ENCODE results near the gene RPS24. TPM values are rescaled to one million over a fixed set of nuclear protein-coding genes. Genes with fewer than 3 reads are reported as not detected.

RPS24 gene
- total RNA-seq, 1 donor from 2014 or later: 3,291 TPM

DNA sequence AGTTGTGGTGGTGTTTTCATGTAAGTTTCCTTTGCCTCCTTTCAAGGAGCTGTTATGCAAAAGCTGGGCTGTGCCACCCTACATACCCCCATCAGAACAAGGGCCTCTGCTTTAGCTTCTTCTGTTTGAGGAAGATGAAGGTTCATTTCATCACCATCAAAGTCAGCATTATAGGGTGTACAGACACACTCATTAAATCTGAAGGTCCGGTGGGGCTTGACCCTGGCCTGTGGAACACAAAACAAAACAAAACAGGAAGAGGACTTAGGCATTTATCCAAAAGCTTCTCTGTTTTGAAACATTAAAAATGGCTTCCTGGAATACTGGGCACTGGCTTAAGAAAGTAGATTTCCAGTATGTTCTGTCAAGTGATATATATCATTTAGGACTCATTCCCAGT, 20.1 kb upstream of the RPS24 start:
- TF ChIP-seq POLR2A (IDR thresholded peaks at IDR 0.05): no peak
- TF ChIP-seq POLR2AphosphoS5 (IDR thresholded peaks at IDR 0.05; ENCODE audit: insufficient read depth in 1 of 2, low read depth in 1 of 2): no peak
- no peak overlapping the region for H3K4me3 ChIP-seq
- H3K36me3 ChIP-seq: peaks cover 0 to 92% of the 10 kb centered on the region in 2 donors
- H3K4me1 ChIP-seq: no peaks in the 10 kb centered on the region
- H3K27ac ChIP-seq: no peak overlapping the region
- H3K9me3 ChIP-seq: no peaks in the 10 kb centered on the region
- intact Hi-C loops (cut with DNase I): no loop called here
- H3K27me3 ChIP-seq: no peaks in the 10 kb centered on the region
- DNase-seq (ENCODE audit: extremely low spot score in 2 of 2): no peak

DNA sequence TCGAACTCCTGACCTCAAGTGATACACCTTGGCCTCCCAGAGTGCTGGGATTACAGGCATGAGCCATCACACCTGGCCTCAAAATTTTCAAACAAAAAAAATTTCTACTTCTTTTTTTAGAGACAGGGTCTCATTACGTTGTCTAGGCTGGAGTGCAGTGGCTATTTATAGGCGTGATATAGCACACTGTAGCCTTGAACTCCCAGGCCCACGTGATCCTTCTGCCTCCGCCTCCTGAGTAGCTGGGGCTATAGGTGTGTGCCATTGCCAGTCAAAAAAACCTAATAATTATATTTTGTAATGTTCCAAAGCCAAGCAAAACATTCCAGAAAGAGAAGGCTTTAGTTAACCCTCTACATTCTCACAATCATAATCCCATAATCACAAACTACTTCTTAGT, 18.1 kb upstream of the RPS24 start:
- H3K4me3 ChIP-seq: no peak overlapping the region
- H3K36me3 ChIP-seq: peaks cover 5 to 96% of the 10 kb centered on the region in 2 donors
- H3K9me3 ChIP-seq: no peaks in the 10 kb centered on the region
- H3K27ac ChIP-seq: no peak overlapping the region
- no peaks in the 10 kb centered on the region for H3K4me1 ChIP-seq
- DNase-seq (ENCODE audit: extremely low spot score in 2 of 2): no peak
- H3K27me3 ChIP-seq: no peaks in the 10 kb centered on the region
- intact Hi-C loops (cut with DNase I): no loop called here
- TF ChIP-seq POLR2A (IDR thresholded peaks at IDR 0.05): no peak
- TF ChIP-seq, protein P1, sequence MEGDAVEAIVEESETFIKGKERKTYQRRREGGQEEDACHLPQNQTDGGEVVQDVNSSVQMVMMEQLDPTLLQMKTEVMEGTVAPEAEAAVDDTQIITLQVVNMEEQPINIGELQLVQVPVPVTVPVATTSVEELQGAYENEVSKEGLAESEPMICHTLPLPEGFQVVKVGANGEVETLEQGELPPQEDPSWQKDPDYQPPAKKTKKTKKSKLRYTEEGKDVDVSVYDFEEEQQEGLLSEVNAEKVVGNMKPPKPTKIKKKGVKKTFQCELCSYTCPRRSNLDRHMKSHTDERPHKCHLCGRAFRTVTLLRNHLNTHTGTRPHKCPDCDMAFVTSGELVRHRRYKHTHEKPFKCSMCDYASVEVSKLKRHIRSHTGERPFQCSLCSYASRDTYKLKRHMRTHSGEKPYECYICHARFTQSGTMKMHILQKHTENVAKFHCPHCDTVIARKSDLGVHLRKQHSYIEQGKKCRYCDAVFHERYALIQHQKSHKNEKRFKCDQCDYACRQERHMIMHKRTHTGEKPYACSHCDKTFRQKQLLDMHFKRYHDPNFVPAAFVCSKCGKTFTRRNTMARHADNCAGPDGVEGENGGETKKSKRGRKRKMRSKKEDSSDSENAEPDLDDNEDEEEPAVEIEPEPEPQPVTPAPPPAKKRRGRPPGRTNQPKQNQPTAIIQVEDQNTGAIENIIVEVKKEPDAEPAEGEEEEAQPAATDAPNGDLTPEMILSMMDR (IDR thresholded peaks at IDR 0.05): no peak
- TF ChIP-seq POLR2AphosphoS5 (IDR thresholded peaks at IDR 0.05; ENCODE audit: insufficient read depth in 1 of 2, low read depth in 1 of 2): no peak

DNA sequence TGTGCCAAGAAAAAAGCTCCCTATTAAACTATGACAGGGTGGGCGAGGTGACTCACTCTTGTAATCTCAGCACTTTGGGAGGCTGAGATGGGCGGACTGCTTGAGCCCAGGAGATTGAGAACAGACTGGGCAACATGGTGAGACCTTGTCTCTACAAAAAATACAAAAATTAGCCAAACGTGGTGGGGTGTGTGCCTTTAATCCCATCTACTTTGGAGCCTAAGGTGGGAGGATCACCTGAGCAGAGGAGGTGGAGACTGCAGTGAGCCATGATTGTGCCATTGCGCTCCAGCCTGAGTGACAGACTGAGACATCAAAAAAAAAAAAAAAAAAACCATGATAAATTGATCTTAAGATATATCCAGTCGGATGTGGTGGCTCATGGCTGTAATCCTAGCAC, 15.8 kb upstream of the RPS24 start:
- TF ChIP-seq POLR2A (IDR thresholded peaks at IDR 0.05) (no peak), POLR2AphosphoS5 (IDR thresholded peaks at IDR 0.05; ENCODE audit: insufficient read depth in 1 of 2, low read depth in 1 of 2) (no peak)
- TF ChIP-seq, protein P1 (IDR thresholded peaks at IDR 0.05): no peak
- Histone ChIP-seq H3K27me3 (no peaks in the 10 kb centered on the region), H3K27ac (no peak overlapping the region), H3K9me3 (no peaks in the 10 kb centered on the region), H3K36me3 (peaks cover 5 to 98% of the 10 kb centered on the region in 2 donors), H3K4me1 (no peaks in the 10 kb centered on the region), H3K4me3 (no peak overlapping the region)
- intact Hi-C loops (cut with DNase I): no loop called here
- DNase-seq (ENCODE audit: extremely low spot score in 2 of 2): no peak

DNA sequence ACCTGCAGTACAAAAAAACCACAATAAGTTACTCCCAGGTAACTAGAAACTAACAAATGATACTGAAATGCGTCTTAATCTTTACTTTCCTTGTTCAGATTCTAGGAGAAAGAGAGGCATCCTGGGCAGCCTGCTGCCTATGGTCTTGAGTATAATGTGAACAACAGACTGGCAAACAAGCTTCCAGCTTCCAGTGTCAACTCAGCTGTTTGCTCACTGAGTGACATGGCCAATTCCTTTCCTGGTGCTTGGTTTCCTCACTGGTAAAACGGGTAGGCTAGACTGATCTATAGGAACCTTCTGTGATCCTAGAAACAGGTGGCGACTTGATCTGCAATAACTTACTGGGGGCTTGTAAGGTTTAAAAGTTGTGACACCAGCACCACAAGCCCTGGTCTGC, 14.4 kb upstream of the RPS24 start:
- Histone ChIP-seq H3K27me3 (no peaks in the 10 kb centered on the region), H3K4me1 (no peaks in the 10 kb centered on the region), H3K4me3 (no peak overlapping the region), H3K9me3 (no peaks in the 10 kb centered on the region), H3K36me3 (peaks cover 8 to 98% of the 10 kb centered on the region in 2 donors), H3K27ac (no peak overlapping the region)
- intact Hi-C loops (cut with DNase I): no loop called here
- TF ChIP-seq POLR2A (IDR thresholded peaks at IDR 0.05) (no peak), POLR2AphosphoS5 (IDR thresholded peaks at IDR 0.05; ENCODE audit: insufficient read depth in 1 of 2, low read depth in 1 of 2) (no peak)
- TF ChIP-seq, protein P1 (IDR thresholded peaks at IDR 0.05): no peak
- no peak for DNase-seq (ENCODE audit: extremely low spot score in 2 of 2)

DNA sequence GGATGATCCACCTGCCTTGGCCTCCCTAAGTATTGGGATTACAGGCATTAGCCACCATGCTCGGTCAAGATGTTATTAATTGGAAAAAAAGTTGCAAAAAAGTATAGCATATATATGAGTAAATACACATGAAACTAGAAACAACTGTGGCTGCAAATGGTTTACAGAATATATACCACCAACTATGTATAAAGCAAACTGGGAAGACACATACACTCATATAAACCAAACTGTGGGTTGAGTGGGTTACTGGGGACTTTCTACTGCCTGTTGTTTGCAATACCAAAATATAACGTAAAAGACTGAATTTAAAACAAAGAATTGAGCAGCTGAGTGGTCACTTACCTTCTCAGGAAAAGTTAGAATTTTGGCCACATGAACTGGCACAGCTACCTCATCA, 12.5 kb upstream of the RPS24 start:
- Histone ChIP-seq H3K9me3 (no peaks in the 10 kb centered on the region), H3K4me3 (no peak overlapping the region), H3K36me3 (peaks cover 14 to 100% of the 10 kb centered on the region in 2 donors), H3K27me3 (no peaks in the 10 kb centered on the region), H3K4me1 (no peaks in the 10 kb centered on the region), H3K27ac (no peak overlapping the region)
- TF ChIP-seq POLR2AphosphoS5 (IDR thresholded peaks at IDR 0.05; ENCODE audit: insufficient read depth in 1 of 2, low read depth in 1 of 2) (no peak), POLR2A (IDR thresholded peaks at IDR 0.05) (no peak)
- TF ChIP-seq, protein P1 (IDR thresholded peaks at IDR 0.05): no peak
- DNase-seq (ENCODE audit: extremely low spot score in 2 of 2): no peak
- intact Hi-C loops (cut with DNase I): loop anchor here (10.0 kb wide), 1 partner anchor 166 kb away; no protein-coding TSS in a partner anchor
